SU-DHL-6 (cell line): ENCODE data around the gene SEC23A.
"Not testable (repeated sequence)": the region's sequence is repeated elsewhere in the genome, so short reads cannot be mapped to it uniquely, and the experiment has no call there.

ENCODE experiments used
- CTCF ChIP-seq: fragments of 200-600 bp; sonication (generic); IDR thresholded peaks from one replicate; pipeline ENCODE4 v1.5.1; 2017; ENCODE audit warnings: antibody characterized with exemption, mild to moderate bottlenecking, low read length, moderate library complexity; ENCODE audit not compliant: insufficient read depth, poor library complexity, severe bottlenecking
- EZH2phosphoT487 ChIP-seq: fragments of 200-600 bp; sonication (generic), shearing (Covaris generic); conservative IDR thresholded peaks from 2 replicates; pipeline ENCODE4 v1.6.1; 2018; ENCODE audit warnings: mild to moderate bottlenecking, antibody characterized with exemption, low read length, moderate library complexity, mixed read lengths

GRCh38 chr14:39052869-39053454 is 50.1 kb downstream of the SEC23A start:
- not testable (repeated sequence) for TF ChIP-seq CTCF, EZH2phosphoT487
